ENCODE measurements around the gene HLA-DQB1. TPM values are rescaled to one million over a fixed set of nuclear protein-coding genes. Genes with fewer than 3 reads are reported as not detected.
"Not testable (repeated sequence)": the region's sequence is repeated elsewhere in the genome, so short reads cannot be mapped to it uniquely, and the experiment has no call there.

The HLA-DQB1 gene
- total RNA-seq, 1 experiment from 2014 or later, result not detected

DNA sequence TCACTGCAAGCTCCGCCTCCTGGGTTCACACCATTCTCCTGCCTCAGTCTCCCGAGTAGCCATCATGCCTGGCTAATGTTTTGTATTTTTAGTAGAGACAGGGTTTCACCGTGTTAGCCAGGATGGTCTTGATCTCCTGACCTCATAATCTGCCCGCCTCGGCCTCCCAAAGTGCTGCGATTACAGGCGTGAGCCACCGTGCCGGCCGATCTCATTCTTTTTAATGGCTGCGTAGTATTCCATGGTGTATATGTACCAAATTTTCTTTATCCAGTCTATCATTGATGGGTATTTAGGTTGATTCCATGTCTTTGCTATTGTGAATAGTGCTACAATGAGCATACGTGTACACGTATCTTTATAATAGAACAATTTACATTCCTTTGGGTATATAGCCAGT lies 36.7 kb downstream of the HLA-DQB1 start:
- H2AFZ ChIP-seq (ENCODE audit: low read length); POLR2A ChIA-PET (ENCODE audit: unreplicated experiment); H3F3A ChIP-seq (ENCODE audit: low read length, unreplicated experiment); H3K27ac ChIP-seq (ENCODE audit: low read length); DNase-seq; H3K9me2 ChIP-seq (replicated peaks; ENCODE audit: low read length); BruUV-seq (replicated peaks); H3K4me1 ChIP-seq (ENCODE audit: insufficient read depth, low read length); CTCF ChIA-PET; H3K36me3 ChIP-seq (ENCODE audit: low read depth, low read length); ATAC-seq; H3K4me3 ChIP-seq (ENCODE audit: low read length); H4K20me1 ChIP-seq (ENCODE audit: low read length); H3K4me2 ChIP-seq (ENCODE audit: low read length); H3K79me2 ChIP-seq (ENCODE audit: low read length); intact Hi-C loops (cut with micrococcal nuclease); H3K9me3 ChIP-seq (ENCODE audit: low read length); H3K27me3 ChIP-seq (ENCODE audit: low read length); H3K9ac ChIP-seq (ENCODE audit: low read length): not testable (repeated sequence)

DNA sequence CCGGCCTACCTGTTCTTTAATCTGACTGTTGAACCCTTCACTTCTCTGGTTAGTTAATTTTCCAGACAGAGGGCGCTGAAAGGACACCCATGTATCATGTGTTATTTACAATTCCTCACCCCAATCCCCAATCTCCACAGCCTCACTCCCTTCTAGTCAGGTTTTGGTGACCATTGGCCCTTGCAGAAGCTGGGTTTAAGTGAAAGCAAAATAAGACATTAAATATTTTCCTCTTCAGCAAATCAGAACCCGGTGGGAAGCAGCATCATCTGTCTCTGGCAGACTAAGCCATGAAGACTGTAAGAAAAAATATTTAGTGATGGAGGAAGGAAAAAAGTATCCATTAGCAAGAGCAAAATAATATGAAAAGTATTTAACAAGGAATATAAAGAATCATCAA lies 38.6 kb downstream of the HLA-DQB1 start:
- no peak overlapping the region for H2AFZ ChIP-seq (ENCODE audit: low read length)
- no peak overlapping the region for H3K9ac ChIP-seq (ENCODE audit: low read length)
- no peaks in the 10 kb centered on the region for H3K36me3 ChIP-seq (ENCODE audit: low read depth, low read length)
- peak; percentile 23 for DNase-seq
- no peaks in the 10 kb centered on the region for H3K27me3 ChIP-seq (ENCODE audit: low read length)
- no peak overlapping the region for H3K4me2 ChIP-seq (ENCODE audit: low read length)
- BruUV-seq (replicated peaks), result no TSS peak
- ChIA-PET POLR2A (ENCODE audit: unreplicated experiment) (no interaction called here), CTCF (no interaction called here)
- no peak for TF ChIP-seq EZH2phosphoT487 (IDR thresholded peaks at IDR 0.05; ENCODE audit: borderline replicate concordance, low read length)
- no peak for TF ChIP-seq EZH2 (IDR thresholded peaks at IDR 0.05; ENCODE audit: low read length, unreplicated experiment)
- TF ChIP-seq, protein P1, sequence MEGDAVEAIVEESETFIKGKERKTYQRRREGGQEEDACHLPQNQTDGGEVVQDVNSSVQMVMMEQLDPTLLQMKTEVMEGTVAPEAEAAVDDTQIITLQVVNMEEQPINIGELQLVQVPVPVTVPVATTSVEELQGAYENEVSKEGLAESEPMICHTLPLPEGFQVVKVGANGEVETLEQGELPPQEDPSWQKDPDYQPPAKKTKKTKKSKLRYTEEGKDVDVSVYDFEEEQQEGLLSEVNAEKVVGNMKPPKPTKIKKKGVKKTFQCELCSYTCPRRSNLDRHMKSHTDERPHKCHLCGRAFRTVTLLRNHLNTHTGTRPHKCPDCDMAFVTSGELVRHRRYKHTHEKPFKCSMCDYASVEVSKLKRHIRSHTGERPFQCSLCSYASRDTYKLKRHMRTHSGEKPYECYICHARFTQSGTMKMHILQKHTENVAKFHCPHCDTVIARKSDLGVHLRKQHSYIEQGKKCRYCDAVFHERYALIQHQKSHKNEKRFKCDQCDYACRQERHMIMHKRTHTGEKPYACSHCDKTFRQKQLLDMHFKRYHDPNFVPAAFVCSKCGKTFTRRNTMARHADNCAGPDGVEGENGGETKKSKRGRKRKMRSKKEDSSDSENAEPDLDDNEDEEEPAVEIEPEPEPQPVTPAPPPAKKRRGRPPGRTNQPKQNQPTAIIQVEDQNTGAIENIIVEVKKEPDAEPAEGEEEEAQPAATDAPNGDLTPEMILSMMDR (conservative IDR thresholded peaks at IDR 0.05; ENCODE audit: low read depth, low read length), result no peak
- H3K79me2 ChIP-seq (ENCODE audit: low read length), result no peaks in the 10 kb centered on the region
- H3K4me3 ChIP-seq (ENCODE audit: low read length), result no peak overlapping the region
- intact Hi-C loops (cut with micrococcal nuclease), result no loop called here
- H3K9me3 ChIP-seq (ENCODE audit: low read length), result no peaks in the 10 kb centered on the region
- no peaks in the 10 kb centered on the region for H3K4me1 ChIP-seq (ENCODE audit: insufficient read depth, low read length)
- ATAC-seq, result no peak
- H3F3A ChIP-seq (ENCODE audit: low read length, unreplicated experiment), result no peaks in the 10 kb centered on the region
- no peaks in the 10 kb centered on the region for H4K20me1 ChIP-seq (ENCODE audit: low read length)
- H3K9me2 ChIP-seq (replicated peaks; ENCODE audit: low read length), result no peaks in the 10 kb centered on the region
- H3K27ac ChIP-seq (ENCODE audit: low read length), result no peak overlapping the region

DNA sequence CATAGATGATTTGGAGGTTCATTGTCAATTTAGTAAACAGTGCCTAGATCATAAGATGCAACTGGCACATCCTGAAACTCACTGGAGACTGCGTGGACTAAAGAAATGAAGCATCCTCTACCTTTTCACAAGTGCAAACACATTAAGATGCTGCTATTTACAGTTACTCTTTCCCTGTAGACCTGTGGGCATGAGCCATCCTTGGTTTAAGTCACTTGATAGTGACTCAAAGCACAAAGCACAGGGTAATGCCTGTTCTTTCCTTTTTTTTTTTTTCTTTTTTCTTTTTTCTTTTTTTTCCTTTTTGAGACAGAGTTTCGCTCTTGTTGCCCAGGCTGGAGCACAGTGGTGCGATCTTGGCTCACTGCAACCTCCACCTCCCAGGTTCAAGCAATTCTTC lies 39.2 kb downstream of the HLA-DQB1 start:
- no peak overlapping the region for H2AFZ ChIP-seq (ENCODE audit: low read length)

More for the DNA sequence above, 39.2 kb downstream of the HLA-DQB1 start:
- TF ChIP-seq, protein P1 (conservative IDR thresholded peaks at IDR 0.05; ENCODE audit: low read depth, low read length), result no peak
- TF ChIP-seq EZH2phosphoT487 (IDR thresholded peaks at IDR 0.05; ENCODE audit: borderline replicate concordance, low read length) (no peak), EZH2 (IDR thresholded peaks at IDR 0.05; ENCODE audit: low read length, unreplicated experiment) (no peak)
- H3K9ac ChIP-seq (ENCODE audit: low read length), result no peak overlapping the region
- BruUV-seq (replicated peaks), result no TSS peak
- H4K20me1 ChIP-seq (ENCODE audit: low read length), result no peaks in the 10 kb centered on the region
- no peaks in the 10 kb centered on the region for H3K27me3 ChIP-seq (ENCODE audit: low read length)
- DNase-seq, result no peak
- H3K4me1 ChIP-seq (ENCODE audit: insufficient read depth, low read length), result no peaks in the 10 kb centered on the region
- no peaks in the 10 kb centered on the region for H3K9me2 ChIP-seq (replicated peaks; ENCODE audit: low read length)
- CTCF ChIA-PET, result no interaction called here
- no peak overlapping the region for H3K27ac ChIP-seq (ENCODE audit: low read length)
- intact Hi-C loops (cut with micrococcal nuclease), result no loop called here
- H3K4me3 ChIP-seq (ENCODE audit: low read length), result no peak overlapping the region
- H3K4me2 ChIP-seq (ENCODE audit: low read length), result no peak overlapping the region
- no peaks in the 10 kb centered on the region for H3K36me3 ChIP-seq (ENCODE audit: low read depth, low read length)
- no peaks in the 10 kb centered on the region for H3K9me3 ChIP-seq (ENCODE audit: low read length)
- H3F3A ChIP-seq (ENCODE audit: low read length, unreplicated experiment), result no peaks in the 10 kb centered on the region
- ATAC-seq, result no peak
- POLR2A ChIA-PET (ENCODE audit: unreplicated experiment), result no interaction called here
- H3K79me2 ChIP-seq (ENCODE audit: low read length), result no peaks in the 10 kb centered on the region

Measured in PC-3 (cell line).